Spleen (tissue), 7 donors: ENCODE measurements around the gene GRID2.

Experiments
- POLR2A ChIP-seq, 3 donors: fragments of 450-650 bp; IDR thresholded peaks; one replicate each; pipeline ENCODE4 v1.5.1; 2017; ENCODE audit warnings: antibody characterized with exemption in 3 of 3, mild to moderate bottlenecking in 1 of 3
- TF ChIP-seq, protein P1 (sequence below), 11 experiments: fragments of 200-600 bp in 7 of 11; fragments of 450-650 bp in 4 of 11; sonication (generic) in 4 of 11; IDR thresholded peaks in 8 of 11; conservative IDR thresholded peaks in 3 of 11; 1 replicate in 7 of 11; 2 replicates in 4 of 11; pipeline versions ENCODE4 v1.4.0 to v1.8.0; 2016 to 2021; ENCODE audit warnings: antibody characterized with exemption in 11 of 11, inconsistent platforms in 4 of 11, mild to moderate bottlenecking in 1 of 11
- donor health status: DM: no; HTN: no; CAD: no; lungs with moderate emphysema.
- donor health status: DM: no; HTN: no; CAD: no.
- donor health status: DM: no; HTN: no; CAD: no.

DNA sequence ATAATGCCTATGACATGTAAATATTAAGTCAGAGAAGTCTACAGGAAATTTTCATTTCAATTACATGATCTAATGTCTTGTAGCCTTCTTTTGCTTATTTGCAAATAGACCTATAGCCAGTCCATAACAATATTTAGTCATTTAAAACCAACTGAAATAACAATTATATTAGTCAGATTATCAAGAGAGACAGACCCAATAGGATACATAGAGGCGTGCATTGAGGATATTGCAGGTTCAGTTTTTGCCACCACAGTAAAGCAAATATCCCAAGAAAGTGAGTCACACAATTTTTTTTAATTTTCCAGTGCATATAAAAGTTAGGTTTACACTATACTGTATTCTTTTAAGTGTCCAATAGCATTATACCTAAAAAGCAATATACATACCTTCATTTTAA is 1175.0 kb downstream of the GRID2 start:
- TF ChIP-seq, protein P1, sequence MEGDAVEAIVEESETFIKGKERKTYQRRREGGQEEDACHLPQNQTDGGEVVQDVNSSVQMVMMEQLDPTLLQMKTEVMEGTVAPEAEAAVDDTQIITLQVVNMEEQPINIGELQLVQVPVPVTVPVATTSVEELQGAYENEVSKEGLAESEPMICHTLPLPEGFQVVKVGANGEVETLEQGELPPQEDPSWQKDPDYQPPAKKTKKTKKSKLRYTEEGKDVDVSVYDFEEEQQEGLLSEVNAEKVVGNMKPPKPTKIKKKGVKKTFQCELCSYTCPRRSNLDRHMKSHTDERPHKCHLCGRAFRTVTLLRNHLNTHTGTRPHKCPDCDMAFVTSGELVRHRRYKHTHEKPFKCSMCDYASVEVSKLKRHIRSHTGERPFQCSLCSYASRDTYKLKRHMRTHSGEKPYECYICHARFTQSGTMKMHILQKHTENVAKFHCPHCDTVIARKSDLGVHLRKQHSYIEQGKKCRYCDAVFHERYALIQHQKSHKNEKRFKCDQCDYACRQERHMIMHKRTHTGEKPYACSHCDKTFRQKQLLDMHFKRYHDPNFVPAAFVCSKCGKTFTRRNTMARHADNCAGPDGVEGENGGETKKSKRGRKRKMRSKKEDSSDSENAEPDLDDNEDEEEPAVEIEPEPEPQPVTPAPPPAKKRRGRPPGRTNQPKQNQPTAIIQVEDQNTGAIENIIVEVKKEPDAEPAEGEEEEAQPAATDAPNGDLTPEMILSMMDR (IDR thresholded peaks at IDR 0.05 in 8 of 11, conservative IDR thresholded peaks at IDR 0.05 in 3 of 11): no peak
- TF ChIP-seq POLR2A (IDR thresholded peaks at IDR 0.05): no peak
